CD4-positive, alpha-beta T cell treated with Interleukin-10 for 1 hour (primary cell): ENCODE results near the gene SLC4A2.
A peak's percentile ranks its signal among the peaks of the same experiment; 100 is the strongest.

Source experiments
- DNase-seq: peaks from one replicate; pipeline ENCODE4 v3.0.0-alpha.2; 2020

SLC4A2 gene

DNA sequence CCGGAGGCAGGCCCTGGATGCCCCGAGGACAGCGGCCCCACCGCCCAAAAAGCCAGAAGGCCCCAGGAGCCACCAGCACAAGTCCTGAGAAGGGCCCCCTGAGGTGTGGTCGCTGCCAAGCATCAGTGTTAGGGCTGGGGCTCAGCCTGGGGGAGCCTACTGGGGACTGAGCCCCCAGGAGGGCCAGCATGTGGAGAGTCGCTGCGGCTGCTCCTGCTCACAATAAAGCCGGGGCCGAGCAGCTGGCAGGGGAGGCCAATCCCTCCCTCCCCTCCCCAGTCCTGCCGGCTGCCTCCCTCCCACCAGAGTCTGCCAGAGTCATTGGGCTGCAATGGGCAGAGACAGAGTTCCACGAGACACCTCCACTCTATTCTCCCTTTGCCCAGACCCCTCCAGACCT is 14.1 kb upstream of the SLC4A2 start:
- DNase-seq = no peak

GRCh38 chr7:151045967-151046366 is 13.4 kb upstream of the SLC4A2 start:
- no peak for DNase-seq

DNA sequence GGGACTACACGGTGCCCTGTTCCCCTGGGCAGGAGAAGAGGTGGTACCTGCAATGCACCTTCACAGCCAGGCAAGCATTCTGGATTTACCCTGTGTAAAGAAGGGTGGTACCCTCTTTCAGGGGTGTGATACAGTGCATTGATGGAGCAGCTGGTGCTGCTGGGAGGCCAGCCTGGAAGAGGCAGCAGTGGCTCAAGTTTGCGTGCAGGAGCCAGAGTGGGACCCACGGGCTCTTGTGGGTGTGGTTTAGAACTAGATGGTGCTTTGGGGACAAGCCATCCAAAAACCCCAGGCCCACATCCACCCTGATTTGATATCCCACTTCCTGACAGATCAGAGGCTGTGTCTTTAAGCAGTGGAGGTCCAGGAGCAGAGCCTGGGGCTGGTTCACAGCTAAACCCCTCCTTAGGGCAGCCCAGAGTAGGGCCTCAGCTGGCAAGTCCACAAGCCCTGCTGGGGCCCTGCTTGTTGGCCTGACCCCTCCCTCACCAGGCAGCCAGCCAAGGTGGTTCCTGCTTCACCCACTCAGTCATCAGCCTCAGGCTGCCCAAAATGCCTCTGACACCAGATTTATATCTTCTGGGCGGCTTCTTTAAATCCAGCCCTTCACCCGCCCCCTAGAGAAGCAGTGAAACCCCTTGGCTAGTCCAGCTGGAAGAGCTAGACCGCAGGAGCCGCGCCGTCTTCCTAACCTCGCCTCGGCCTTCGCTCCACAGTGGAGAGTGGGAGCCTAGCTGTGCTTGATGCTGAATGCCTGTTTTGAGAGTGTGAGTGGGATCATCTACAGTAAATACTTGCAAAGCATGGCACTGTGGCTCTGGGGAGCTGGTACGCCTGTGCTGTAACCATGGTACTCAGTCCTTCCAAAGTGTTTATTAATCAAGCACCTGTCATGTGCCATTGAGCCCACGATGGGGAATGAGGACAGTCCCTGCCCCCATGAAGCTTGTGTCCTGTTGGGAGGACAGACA is 12.5 kb upstream of the SLC4A2 start:
- DNase-seq = no peak

DNA sequence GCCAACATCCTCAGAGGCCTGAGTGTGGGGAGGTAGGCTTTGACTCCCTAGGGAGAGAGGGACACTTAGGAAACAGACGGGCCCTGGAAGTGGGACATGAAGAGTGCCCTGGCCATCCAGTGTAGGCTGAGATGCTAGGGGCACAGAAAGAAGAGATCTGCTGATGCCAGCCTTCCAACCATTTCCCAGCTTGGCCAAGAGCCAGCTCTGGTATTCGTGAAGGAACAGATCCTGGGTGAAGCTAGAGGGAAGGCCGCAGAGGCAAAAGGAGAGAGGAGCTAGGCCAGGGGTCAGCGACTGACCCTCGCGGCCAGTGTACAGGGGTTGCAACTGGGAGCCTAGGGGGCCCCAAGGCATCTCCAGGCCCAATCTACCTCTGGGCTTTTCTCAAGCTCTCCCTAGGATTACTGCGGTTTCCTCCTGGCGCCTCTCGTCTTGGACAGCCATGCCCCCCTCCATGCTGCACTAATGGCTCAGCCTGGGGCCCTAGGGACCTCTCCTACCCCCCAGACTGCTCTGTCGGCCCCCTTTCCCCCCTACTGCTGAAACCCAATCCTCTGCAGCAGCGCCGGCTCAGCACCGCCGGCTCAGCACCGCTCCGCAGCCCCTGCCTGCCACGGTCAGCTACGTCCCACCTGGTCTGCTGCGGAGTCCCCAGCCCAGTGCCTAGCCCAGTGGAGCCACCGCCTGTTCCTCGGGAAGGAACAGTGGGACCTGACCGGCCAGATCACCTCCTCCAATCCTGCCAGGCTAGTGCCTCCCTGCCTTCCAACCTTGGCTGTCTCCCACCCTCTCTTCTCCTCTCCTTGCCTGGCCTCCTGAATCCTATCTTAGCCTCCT is 11.2 kb upstream of the SLC4A2 start, which contains the start of gene ASIC3:
ASIC3 (plus strand) TSS at position 556 of the 840 bp plus-strand sequence. CDS start 355 bp downstream, outside the sequence.
- DNase-seq = no peak

DNA sequence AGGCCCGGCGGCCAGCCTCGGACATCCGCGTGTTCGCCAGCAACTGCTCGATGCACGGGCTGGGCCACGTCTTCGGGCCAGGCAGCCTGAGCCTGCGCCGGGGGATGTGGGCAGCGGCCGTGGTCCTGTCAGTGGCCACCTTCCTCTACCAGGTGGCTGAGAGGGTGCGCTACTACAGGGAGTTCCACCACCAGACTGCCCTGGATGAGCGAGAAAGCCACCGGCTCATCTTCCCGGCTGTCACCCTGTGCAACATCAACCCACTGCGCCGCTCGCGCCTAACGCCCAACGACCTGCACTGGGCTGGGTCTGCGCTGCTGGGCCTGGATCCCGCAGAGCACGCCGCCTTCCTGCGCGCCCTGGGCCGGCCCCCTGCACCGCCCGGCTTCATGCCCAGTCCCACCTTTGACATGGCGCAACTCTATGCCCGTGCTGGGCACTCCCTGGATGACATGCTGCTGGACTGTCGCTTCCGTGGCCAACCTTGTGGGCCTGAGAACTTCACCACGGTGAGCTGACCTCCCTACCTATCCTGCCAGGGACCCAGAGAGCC is 10.4 kb upstream of the SLC4A2 start:
- no peak for DNase-seq

DNA sequence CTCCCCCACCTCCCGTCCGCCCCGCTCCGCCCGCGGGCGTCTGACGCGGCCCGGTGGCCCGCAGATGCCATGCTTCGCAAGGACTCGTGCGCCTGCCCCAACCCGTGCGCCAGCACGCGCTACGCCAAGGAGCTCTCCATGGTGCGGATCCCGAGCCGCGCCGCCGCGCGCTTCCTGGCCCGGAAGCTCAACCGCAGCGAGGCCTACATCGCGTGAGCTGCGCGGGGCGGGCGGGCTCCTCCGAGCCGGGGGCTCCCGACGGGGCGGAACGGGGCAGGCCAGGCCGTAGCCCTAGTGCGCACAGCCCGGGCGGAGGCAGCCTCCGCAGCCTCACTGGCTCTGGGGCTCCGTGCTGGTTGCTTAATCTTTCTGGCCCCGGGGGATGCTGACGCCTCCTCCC is 8.3 kb upstream of the SLC4A2 start:
- DNase-seq = peak; percentile 60

- no peak for DNase-seq
These were observed 6.3 kb upstream of the SLC4A2 start for GRCh38 chr7:151053096-151053495.

- no peak for DNase-seq
These were observed 5.6 kb upstream of the SLC4A2 start for GRCh38 chr7:151053751-151054150.

GRCh38 chr7:151056283-151056665 is 3.1 kb upstream of the SLC4A2 start:
- no peak for DNase-seq

DNA sequence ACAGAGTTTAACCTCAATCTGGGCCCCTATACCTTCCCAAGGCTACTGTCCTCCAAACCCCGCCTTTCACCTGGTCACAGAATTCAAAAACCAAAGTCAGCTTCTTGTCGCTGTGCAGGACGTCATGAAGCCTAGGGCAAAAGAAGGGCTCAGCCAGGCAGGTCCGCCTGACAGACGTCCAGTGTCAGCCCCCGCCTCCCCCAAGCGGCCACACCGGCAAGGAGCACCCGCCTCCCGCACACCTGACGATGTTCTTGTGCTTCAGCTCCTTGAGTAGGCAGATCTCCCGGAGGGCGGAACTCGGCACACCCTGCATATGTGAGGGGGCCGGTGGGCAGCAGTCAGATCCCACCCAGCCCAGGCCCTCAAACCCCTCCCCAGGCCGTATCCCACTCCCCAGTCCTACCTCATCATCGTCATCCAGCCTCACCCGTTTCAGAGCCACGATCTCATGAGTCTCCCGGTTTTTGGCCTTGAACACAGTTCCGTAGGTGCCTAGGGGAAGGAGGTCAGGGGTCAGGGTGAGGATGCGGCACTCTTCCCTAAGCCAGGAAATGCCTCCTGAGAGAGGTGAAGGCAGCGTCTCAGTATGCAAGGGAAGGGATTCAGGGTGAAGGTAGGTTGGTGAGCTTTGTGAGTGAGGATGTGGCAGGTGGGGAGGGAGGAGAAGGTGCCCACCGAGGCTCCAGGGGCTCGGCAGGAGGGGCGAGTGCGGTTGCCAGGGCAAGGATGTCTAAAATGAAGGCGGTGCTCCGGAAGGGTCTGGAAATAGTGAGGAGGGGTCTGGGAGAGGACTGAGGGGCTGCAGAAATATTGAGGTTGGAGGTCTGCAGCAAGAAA is 2.5 kb upstream of the SLC4A2 start:
- no peak for DNase-seq

DNA sequence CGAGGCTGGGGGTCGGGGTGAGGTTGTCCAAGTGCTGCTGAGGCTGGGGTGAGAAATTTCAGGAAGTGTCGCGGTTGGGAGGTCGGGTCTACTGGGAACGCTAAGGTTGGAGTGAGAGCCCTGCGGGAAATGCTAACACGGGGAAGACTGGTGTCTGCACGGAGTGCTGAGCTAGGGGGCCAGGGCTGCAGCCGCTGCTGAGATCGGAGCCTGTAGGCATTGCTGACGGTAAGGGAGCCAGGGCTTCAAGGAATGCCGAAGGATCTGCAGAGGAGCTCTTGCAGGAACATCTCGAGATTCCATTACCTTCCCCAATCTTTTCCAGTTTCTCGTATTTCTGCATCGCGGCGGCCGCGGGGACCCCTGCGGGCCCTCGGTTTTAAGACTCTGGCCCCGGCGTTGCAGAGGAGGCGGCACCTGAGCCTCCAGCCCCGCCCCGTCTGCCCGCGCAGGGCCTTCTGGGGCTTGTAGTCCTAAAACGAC is 1.8 kb upstream of the SLC4A2 start, which contains the start of gene CDK5:
CDK5 (minus strand) TSS at position 392 of the 483 bp plus-strand sequence; CDS start at position 343, 49 bp downstream.
- DNase-seq = no peak

GRCh38 chr7:151057989-151058780 is 1.2 kb upstream of the SLC4A2 start:
- peak; percentile 99 for DNase-seq

GRCh38 chr7:151058781-151059366 is 515 bp upstream of the SLC4A2 start:
- DNase-seq = peak; percentile 24

DNA sequence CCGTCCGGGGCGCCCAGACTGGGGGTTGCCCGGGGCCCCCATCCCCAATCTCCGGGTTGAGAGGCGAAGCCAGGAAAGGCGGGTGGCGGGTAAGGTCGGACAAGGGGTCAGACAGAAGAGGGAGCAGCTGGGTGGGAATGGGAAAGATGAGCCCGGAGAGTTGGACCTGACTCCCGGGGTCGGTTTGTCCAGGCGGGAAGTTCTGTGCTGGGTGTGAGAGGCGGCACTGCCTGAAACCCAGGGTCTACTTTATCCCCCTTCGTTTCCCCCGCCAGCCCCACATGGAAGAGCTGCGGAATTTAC is 675 bp downstream of the SLC4A2 start:
- DNase-seq = no peak

DNA sequence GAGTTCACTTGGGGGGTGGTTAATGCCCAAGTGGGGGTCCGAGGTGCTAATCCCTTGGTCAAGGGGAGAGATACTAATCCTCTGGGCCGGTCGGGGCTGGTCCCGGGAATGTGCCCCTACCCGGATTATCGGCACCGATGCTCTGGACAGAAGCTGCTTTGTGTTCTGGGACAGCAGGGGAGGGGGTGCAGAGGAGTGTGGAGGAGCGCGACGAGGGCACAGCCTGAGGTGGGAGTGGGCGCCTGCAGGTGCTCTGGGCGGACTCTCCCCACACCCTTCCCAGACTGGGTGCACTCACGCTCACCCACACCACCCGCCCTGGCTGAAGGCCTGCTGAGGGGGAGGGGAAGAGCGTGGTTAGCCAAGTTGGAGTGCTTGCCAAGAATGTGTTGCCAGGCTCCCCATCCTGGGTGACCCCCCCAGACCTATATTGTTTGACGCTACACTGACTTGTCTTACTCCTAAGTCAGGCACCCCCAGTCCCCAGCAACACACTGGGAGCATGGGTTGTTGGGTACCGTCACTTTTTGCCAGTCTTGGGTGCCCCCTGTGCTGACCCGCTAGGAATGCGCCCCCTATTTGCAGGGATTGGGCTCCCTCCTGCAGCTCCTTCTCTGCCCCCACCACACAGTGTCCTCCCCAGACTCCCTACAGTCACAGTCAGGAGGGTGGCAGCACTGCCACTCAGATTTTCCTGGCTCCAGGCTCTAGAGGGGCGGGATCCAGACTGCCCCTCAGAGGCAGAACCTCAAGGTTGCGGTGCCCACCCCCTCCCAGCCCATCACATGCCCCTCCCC is 1.2 kb downstream of the SLC4A2 start:
- DNase-seq = no peak

- no peak for DNase-seq
These were observed 2.1 kb downstream of the SLC4A2 start for GRCh38 chr7:151061213-151062110.

DNA sequence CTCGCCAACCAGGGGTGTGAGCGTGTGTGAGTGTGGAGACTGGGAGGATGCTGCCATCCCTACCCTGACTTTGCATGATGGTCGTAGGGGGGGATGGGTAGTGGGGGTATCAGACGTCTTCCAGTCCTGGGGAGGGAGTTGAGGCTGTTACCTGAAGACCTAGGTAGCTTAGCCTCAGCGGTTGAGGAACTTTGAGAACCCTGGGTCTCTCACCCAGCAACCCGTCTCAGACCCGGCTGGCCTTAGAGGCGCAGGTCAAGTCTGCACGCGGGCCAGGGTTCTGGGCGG is 2.7 kb downstream of the SLC4A2 start:
- no peak for DNase-seq

- no peak for DNase-seq
These were observed 3.2 kb downstream of the SLC4A2 start for GRCh38 chr7:151062399-151063211.

DNA sequence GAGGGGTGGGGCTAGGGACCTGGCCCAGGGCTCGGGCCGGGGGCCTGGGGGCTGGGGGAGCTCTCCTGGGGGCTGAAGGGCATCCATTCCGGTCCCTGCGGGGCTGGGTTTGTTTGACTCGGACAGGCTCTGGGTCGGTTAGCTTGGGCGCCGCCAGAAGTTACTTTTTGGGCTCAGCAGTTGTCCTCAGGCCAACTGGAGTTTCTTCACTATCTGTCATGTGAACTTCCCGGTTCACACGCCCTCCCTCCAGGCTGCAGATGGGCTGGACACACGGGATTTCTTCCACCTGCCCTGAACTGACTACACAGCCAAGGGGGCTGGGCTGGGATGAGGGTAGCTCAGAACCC is 3.8 kb downstream of the SLC4A2 start:
- DNase-seq = no peak
